COR-L47 (cell line): ENCODE data around the gene NRGN.

ENCODE experiments used
- DNase-seq: peaks from one replicate; lab custom pipeline; 2025; lab: John Stamatoyannopoulos, UW

NRGN gene

GRCh38 chr11:124740277-124740882 is 638 bp downstream of the NRGN start:
- no peak for DNase-seq

GRCh38 chr11:124742555-124742954 is 2.8 kb downstream of the NRGN start:
- DNase-seq: no peak

GRCh38 chr11:124743050-124743449 is 3.3 kb downstream of the NRGN start:
- DNase-seq: no peak

DNA sequence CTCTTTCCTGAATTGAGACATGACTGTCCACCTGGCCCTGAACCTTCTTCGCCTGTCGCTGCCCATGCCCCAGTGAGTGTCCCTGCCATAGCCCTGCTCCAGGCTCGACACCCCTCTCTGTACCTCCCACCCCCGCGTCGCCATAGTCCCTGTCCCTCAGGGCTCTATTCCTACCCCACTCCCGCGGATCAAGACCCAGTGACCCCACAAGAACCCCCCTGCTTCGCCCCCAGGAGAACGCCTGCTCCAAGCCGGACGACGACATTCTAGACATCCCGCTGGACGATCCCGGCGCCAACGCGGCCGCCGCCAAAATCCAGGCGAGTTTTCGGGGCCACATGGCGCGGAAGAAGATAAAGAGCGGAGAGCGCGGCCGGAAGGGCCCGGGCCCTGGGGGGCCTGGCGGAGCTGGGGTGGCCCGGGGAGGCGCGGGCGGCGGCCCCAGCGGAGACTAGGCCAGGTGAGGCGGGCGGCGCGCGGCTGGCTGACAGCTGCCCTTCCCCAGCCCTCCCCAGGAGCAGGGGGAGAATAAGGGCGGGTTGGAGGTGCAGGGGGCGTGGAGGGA is 5.6 kb downstream of the NRGN start:
- no peak for DNase-seq

GRCh38 chr11:124745835-124746620 is 6.3 kb downstream of the NRGN start:
- no peak for DNase-seq

GRCh38 chr11:124746621-124747243 is 7.0 kb downstream of the NRGN start:
- no peak for DNase-seq

- DNase-seq: no peak
Measured at GRCh38 chr11:124747406-124748099, 7.8 kb downstream of the NRGN start.

GRCh38 chr11:124748100-124748418 is 8.3 kb downstream of the NRGN start:
- DNase-seq: no peak

DNA sequence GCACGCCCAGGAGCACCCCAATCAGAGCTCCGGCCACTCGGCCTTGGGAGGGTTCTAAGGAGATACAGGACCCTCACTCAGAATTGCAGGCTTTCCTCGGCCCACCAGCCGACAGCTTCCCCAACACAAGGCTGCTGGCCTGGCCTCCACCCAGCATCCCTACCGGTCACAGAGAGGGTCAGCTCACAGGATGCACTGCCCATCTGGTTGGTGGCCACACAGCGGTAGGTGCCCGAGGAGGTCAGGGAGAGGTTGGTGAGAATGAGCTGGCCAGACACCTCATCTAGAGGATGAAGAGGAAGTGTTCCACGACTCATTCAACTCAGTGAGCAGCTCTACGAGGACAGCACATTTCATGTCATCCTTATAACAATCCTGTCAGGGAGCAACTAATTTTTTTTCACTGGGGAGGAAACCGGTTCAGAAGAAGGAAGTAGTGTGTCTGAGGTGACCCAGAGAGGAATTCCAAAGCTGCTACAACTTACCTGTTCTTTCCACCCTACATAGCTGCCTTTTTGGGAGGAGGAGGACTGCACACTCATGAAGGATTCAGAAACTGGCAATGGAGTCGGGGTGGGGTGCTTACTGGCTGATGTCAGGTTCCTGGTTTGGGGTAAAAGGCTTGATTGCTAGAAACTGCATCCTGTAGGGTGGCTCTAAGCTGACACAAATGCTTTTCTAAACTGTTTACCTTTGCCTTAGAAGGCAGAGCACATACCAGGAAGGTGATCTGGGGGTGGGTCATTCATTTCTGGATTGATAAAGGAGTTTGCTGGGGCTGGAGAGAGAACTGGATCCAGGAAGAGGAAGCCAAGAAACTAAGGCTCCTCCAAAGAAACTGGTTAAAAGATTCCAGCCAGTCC is 9.0 kb downstream of the NRGN start:
- no peak for DNase-seq

DNA sequence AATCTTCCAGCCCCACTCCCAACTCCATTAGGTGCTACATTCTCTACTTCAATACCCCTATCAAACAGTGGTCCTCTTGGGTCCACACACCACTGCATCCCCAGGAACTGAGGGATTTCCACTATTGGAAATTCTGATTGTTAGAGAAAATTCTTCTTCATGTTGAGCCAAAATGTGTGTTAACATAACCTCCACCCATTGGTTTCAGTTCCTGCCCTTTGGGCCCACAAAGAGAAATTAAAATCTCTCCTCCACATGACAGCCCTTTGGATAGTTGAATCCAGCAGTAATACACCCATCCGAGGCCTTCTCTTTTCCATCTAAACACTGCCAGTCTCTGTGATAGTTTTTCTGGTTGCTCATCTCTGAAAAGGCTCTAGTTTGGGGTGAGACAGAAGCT is 10.2 kb downstream of the NRGN start:
- no peak for DNase-seq

DNA sequence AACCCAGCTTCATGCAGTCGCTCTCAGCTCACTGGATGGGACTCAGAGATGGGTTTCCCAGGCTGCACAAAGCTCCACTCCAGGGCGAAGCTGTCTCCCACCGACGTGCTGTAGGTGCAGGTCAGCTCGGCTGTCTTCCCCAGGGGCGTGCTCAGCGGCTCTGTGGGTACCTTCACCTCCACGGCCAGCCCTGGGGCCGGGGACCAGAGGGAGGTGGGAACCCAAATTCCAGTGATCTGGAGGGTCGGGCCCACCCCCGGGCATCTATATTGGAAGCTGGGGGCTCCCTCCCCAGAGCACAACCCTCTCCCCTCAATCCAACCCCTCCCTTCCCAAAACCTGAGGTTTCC is 11.6 kb downstream of the NRGN start:
- DNase-seq: no peak

- DNase-seq: no peak
Measured at GRCh38 chr11:124751741-124752470, 12.2 kb downstream of the NRGN start, which contains the start of gene VSIG2. Gene VSIG2, minus strand, starts transcription at chr11:124752255. Its CDS starts 118 bp downstream, at chr11:124752137.

DNA sequence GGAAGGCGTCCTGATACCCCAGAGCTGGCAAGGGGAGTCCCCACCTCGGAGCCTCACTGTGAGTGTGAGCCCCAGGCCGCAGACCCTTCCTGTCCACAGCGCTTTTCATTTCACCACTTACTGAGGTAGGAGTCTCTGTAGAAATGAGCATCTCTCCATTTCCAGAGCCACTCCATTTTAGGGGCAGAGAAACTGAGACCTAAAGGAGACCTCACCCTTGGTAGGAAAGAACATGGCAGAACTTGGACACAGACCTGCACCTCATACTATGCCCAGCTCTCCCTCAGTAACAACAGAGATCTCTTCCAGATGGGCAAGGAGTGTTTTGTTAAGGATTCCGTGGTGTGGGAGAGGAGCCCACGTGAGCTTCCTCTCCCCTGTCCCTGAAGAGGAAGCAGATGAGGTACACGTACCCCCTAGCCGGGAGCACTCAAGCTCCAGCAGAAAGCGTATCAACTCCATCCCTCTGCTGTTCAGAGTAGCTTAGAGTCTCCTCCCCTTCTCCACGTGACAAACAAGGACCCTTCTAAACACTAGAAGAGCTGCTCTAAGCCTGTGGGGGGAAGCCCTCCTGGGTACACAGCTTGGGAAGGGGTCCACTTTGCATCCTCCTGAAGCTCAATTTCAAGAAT is 12.8 kb downstream of the NRGN start:
- no peak for DNase-seq

GRCh38 chr11:124753205-124753604 is 13.5 kb downstream of the NRGN start:
- no peak for DNase-seq

DNA sequence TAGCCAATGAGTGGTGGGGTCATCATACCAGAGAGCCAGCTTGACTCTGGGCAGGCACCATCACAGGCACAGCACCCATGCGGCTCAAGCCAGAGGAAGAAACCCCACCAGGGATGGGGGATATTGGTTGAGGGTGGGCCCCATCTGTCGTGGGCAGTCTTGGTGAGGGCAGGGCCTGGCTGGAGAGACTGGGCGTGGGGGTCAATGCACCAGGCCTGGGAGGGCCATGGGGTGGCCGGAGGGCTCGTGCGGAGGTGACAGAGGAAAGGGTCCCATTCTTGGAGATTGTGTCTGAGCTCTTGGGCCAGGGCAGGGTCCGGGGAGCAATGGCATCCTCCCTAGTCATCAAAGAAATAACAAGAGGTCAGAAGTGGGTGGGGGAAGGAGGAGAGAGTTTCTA is 13.9 kb downstream of the NRGN start:
- DNase-seq: no peak

GRCh38 chr11:124754309-124754708 is 14.6 kb downstream of the NRGN start:
- DNase-seq: no peak

- DNase-seq: no peak
Measured at GRCh38 chr11:124754710-124755109, 15.0 kb downstream of the NRGN start.

DNA sequence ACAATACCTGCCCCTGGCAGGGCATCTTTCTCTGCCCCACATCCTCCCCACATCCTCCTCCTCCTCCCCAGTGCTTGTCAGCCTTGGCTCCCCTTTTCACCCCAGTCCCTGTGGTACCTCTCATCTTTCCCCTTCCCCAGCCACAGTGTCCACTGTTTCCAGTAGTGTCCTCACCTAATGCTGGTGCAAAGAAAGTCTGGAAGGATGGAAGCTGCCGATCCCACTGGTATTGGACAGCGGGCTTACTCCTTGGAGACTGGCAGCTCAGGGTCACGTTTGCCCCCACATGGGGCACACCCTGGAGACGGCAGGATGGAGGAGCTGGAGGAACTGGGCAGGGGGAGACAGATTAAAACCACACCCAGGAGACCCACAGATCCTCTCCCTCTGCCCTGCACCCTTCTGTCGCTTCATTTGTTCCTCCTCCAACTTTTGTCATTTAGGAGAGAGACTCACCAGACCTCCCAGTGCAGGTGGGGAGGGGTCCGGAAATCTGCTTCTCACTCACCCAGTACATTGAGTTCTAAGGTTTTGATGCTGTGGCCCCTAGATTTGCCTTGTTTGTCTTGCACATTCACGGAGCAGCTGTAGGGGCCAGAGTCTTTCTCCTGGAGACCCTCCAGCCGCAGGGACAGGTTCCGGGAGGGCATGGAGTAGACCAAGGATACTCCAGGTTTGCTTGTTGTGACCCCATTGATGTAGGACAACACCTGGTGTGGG is 16.5 kb downstream of the NRGN start:
- no peak for DNase-seq

DNA sequence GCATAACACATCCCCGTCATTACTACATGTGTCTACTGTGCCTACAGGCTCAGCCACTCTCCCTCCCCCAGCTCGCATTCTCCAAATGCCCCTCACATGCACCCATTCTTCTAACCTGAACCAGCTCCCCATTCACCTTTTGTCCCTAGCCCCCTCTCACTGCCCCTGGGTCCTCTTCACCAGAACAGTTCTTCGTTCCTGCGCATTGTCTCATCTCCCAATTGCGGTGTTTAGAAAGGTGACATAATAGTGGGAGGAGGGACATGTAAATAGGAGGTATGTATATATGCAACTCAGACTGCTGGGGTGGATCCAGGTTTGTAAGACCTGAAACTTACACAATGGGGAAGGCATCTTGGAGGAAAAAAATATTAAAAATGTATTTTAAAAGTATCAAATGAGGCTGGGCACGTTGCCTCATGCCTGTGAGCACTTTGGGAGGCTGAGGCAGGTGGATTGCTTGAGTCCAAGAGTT is 17.0 kb downstream of the NRGN start:
- DNase-seq: no peak

GRCh38 chr11:124757320-124757719 is 17.6 kb downstream of the NRGN start:
- no peak for DNase-seq
